Measurements from ENCODE around the gene CRY2.

The CRY2 gene

GRCh38 chr11:45927332-45927683 lies 80.0 kb downstream of the CRY2 start:
- peaks cover 6% of the 10 kb centered on the region for H3K27me3 ChIP-seq (ENCODE audit: control insufficient read depth, low read length)
- no peaks in the 10 kb centered on the region for H3K9me3 ChIP-seq (ENCODE audit: control insufficient read depth, insufficient read depth, low read length)
- peaks cover 86% of the 10 kb centered on the region for H3K4me1 ChIP-seq (ENCODE audit: control insufficient read depth, low read length)
- H3K36me3 ChIP-seq (ENCODE audit: control insufficient read depth, low read length), result peaks cover 57% of the 10 kb centered on the region
- peak overlapping the region; percentile 16; the same call in 1 of the 2 replicates for H3K4me2 ChIP-seq (ENCODE audit: low read length)
- H3F3A ChIP-seq (ENCODE audit: control insufficient read depth, insufficient read depth), result peaks cover 26% of the 10 kb centered on the region
- TF ChIP-seq EZH2phosphoT487 (IDR thresholded peaks at IDR 0.05; ENCODE audit: borderline replicate concordance, low read length) (no peak), CTCF (IDR thresholded peaks at IDR 0.05; ENCODE audit: low read depth, low read length, poor library complexity, severe bottlenecking) (no peak)
- H3K9me2 ChIP-seq (replicated peaks; ENCODE audit: control insufficient read depth, low read length), result no peaks in the 10 kb centered on the region
- peaks cover 67% of the 10 kb centered on the region for H3K79me2 ChIP-seq (ENCODE audit: control insufficient read depth, low read length)
- no peaks in the 10 kb centered on the region for H4K20me1 ChIP-seq (ENCODE audit: control insufficient read depth, insufficient read depth, low read depth, low read length)
- peak overlapping the region; percentile 13; the same call in 1 of the 2 replicates for H3K27ac ChIP-seq (ENCODE audit: low read depth, low read length)
- H3K4me3 ChIP-seq (ENCODE audit: low read length), result no peak overlapping the region

GRCh38 chr11:45927684-45928413 lies 80.6 kb downstream of the CRY2 start:
- Histone ChIP-seq H3K36me3 (ENCODE audit: control insufficient read depth, low read length) (peaks cover 61% of the 10 kb centered on the region), H3K9me3 (ENCODE audit: control insufficient read depth, insufficient read depth, low read length) (no peaks in the 10 kb centered on the region), H3K4me2 (ENCODE audit: low read length) (peak overlapping the region; percentile 75), H3K27me3 (ENCODE audit: control insufficient read depth, low read length) (peaks cover 5% of the 10 kb centered on the region), H3K4me3 (ENCODE audit: low read length) (no peak overlapping the region), H3K9me2 (replicated peaks; ENCODE audit: control insufficient read depth, low read length) (no peaks in the 10 kb centered on the region), H3K27ac (ENCODE audit: low read depth, low read length) (peak overlapping the region; percentile 98), H3K79me2 (ENCODE audit: control insufficient read depth, low read length) (peaks cover 72% of the 10 kb centered on the region), H3K4me1 (ENCODE audit: control insufficient read depth, low read length) (peaks cover 84% of the 10 kb centered on the region), H4K20me1 (ENCODE audit: control insufficient read depth, insufficient read depth, low read depth, low read length) (no peaks in the 10 kb centered on the region), H3F3A (ENCODE audit: control insufficient read depth, insufficient read depth) (peaks cover 32% of the 10 kb centered on the region)
- TF ChIP-seq CTCF (IDR thresholded peaks at IDR 0.05; ENCODE audit: low read depth, low read length, poor library complexity, severe bottlenecking) (no peak), EZH2phosphoT487 (IDR thresholded peaks at IDR 0.05; ENCODE audit: borderline replicate concordance, low read length) (no peak)

- H3K27ac ChIP-seq (ENCODE audit: low read depth, low read length), result peak overlapping the region; percentile 98
Observed at GRCh38 chr11:45928535-45929215, 81.4 kb downstream of the CRY2 start.

More at GRCh38 chr11:45928535-45929215, 81.4 kb downstream of the CRY2 start:
- H3K36me3 ChIP-seq (ENCODE audit: control insufficient read depth, low read length), result peaks cover 67% of the 10 kb centered on the region
- peaks cover 74% of the 10 kb centered on the region for H3K79me2 ChIP-seq (ENCODE audit: control insufficient read depth, low read length)
- peak overlapping the region; percentile 78 for H3K4me3 ChIP-seq (ENCODE audit: low read length)
- peaks cover 85% of the 10 kb centered on the region for H3K4me1 ChIP-seq (ENCODE audit: control insufficient read depth, low read length)
- H3K9me3 ChIP-seq (ENCODE audit: control insufficient read depth, insufficient read depth, low read length), result no peaks in the 10 kb centered on the region
- H3K27me3 ChIP-seq (ENCODE audit: control insufficient read depth, low read length), result no peaks in the 10 kb centered on the region
- peaks cover 36% of the 10 kb centered on the region for H3F3A ChIP-seq (ENCODE audit: control insufficient read depth, insufficient read depth)
- H3K4me2 ChIP-seq (ENCODE audit: low read length), result peak overlapping the region; percentile 75
- no peaks in the 10 kb centered on the region for H3K9me2 ChIP-seq (replicated peaks; ENCODE audit: control insufficient read depth, low read length)
- TF ChIP-seq CTCF (IDR thresholded peaks at IDR 0.05; ENCODE audit: low read depth, low read length, poor library complexity, severe bottlenecking), result no peak
- no peak for TF ChIP-seq EZH2phosphoT487 (IDR thresholded peaks at IDR 0.05; ENCODE audit: borderline replicate concordance, low read length)
- no peaks in the 10 kb centered on the region for H4K20me1 ChIP-seq (ENCODE audit: control insufficient read depth, insufficient read depth, low read depth, low read length)
